Testis (tissue), 2 donors: ENCODE measurements around the gene NAV3.

Source experiments
- POLR2A ChIP-seq: fragments of 450-650 bp; IDR thresholded peaks from one replicate; pipeline ENCODE4 v1.6.1; 2017; ENCODE audit warnings: antibody characterized with exemption, mild to moderate bottlenecking, moderate library complexity
- TF ChIP-seq, protein P1 (sequence below), 3 experiments: fragments of 450-650 bp in 2 of 3; fragments of 200-600 bp in 1 of 3; sonication (generic) in 1 of 3; IDR thresholded peaks; one replicate each; pipeline ENCODE4 v1.5.1; 2016 to 2019; ENCODE audit warnings: antibody characterized with exemption in 3 of 3, mild to moderate bottlenecking in 2 of 3, moderate library complexity in 1 of 3

DNA sequence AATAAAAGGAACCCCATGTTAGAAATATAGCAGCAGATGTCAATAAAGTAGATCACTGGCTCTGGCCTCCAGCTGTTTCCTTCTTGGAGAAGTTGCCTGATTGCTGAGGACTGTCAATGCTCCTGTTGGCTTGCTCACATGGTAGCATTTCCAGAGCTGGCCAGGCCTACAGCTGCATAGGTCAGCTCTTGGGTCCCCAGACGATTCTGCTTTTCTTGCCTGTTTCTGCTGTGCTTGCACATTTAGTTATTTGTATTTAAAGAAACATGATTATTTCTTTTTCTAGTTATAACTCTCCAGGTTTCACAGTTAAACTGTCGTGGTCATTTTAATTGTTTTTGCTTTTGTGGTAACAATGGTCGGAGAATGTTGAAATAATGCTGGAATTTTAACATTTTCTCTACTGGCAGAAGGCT, 7.2 kb downstream of the NAV3 start:
- TF ChIP-seq, protein P1, sequence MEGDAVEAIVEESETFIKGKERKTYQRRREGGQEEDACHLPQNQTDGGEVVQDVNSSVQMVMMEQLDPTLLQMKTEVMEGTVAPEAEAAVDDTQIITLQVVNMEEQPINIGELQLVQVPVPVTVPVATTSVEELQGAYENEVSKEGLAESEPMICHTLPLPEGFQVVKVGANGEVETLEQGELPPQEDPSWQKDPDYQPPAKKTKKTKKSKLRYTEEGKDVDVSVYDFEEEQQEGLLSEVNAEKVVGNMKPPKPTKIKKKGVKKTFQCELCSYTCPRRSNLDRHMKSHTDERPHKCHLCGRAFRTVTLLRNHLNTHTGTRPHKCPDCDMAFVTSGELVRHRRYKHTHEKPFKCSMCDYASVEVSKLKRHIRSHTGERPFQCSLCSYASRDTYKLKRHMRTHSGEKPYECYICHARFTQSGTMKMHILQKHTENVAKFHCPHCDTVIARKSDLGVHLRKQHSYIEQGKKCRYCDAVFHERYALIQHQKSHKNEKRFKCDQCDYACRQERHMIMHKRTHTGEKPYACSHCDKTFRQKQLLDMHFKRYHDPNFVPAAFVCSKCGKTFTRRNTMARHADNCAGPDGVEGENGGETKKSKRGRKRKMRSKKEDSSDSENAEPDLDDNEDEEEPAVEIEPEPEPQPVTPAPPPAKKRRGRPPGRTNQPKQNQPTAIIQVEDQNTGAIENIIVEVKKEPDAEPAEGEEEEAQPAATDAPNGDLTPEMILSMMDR (IDR thresholded peaks at IDR 0.05) = no peak
- TF ChIP-seq POLR2A = no peak
